DMS153 treated with DMSO at 0.1 percent for 48 hours (cell line): ENCODE measurements around the gene ZDHHC14.
"Not testable (repeated sequence)": the region's sequence is repeated elsewhere in the genome, so short reads cannot be mapped to it uniquely, and the experiment has no call there.

ENCODE experiments used
- DNase-seq: peaks from one replicate; lab custom pipeline; 2025; ENCODE audit not compliant: unreplicated experiment; lab: John Stamatoyannopoulos, UW

Gene ZDHHC14

GRCh38 chr6:157548635-157549467, 167.9 kb downstream of the ZDHHC14 start:
- no peak for DNase-seq

GRCh38 chr6:157549468-157549745, 168.4 kb downstream of the ZDHHC14 start:
- no peak for DNase-seq

- DNase-seq: no peak
Measured at GRCh38 chr6:157550114-157550989, 169.4 kb downstream of the ZDHHC14 start.

- no peak for DNase-seq
Measured at GRCh38 chr6:157551041-157551832, 170.2 kb downstream of the ZDHHC14 start.

- DNase-seq: no peak
Measured at GRCh38 chr6:157552081-157552747, 171.2 kb downstream of the ZDHHC14 start.

- no peak for DNase-seq
Measured at GRCh38 chr6:157552820-157553485, 172.0 kb downstream of the ZDHHC14 start.

GRCh38 chr6:157554747-157555146, 173.8 kb downstream of the ZDHHC14 start:
- no peak for DNase-seq

GRCh38 chr6:157555455-157556143, 174.6 kb downstream of the ZDHHC14 start:
- DNase-seq: no peak

- no peak for DNase-seq
Measured at GRCh38 chr6:157556144-157556645, 175.2 kb downstream of the ZDHHC14 start.

- DNase-seq: peak; percentile 32
Measured at GRCh38 chr6:157556671-157557430, 175.9 kb downstream of the ZDHHC14 start.

- no peak for DNase-seq
Measured at GRCh38 chr6:157557559-157557958, 176.6 kb downstream of the ZDHHC14 start.

- no peak for DNase-seq
Measured at GRCh38 chr6:157558049-157558448, 177.1 kb downstream of the ZDHHC14 start.

GRCh38 chr6:157558487-157559200, 177.7 kb downstream of the ZDHHC14 start:
- DNase-seq: no peak

- no peak for DNase-seq
Measured at GRCh38 chr6:157559201-157559756, 178.3 kb downstream of the ZDHHC14 start.

GRCh38 chr6:157560063-157560462, 179.1 kb downstream of the ZDHHC14 start:
- DNase-seq: not testable (repeated sequence)

- no peak for DNase-seq
Measured at GRCh38 chr6:157560691-157561413, 179.9 kb downstream of the ZDHHC14 start.

GRCh38 chr6:157561414-157561790, 180.4 kb downstream of the ZDHHC14 start:
- DNase-seq: no peak
